ENCODE results near the gene MAGI2. TPM values are rescaled to one million over a fixed set of nuclear protein-coding genes. Genes with fewer than 3 reads are reported as not detected.
"Not testable (repeated sequence)": the region's sequence is repeated elsewhere in the genome, so short reads cannot be mapped to it uniquely, and the experiment has no call there.

MAGI2 gene
- total RNA-seq, 2 experiments from 2014 or later, result 0.09 to 0.19 TPM

- no peaks in the 10 kb centered on the region for H3K36me3 Mint-ChIP-seq
- H3K9me3 Mint-ChIP-seq (ENCODE audit: low read depth), result peaks cover 3% of the 10 kb centered on the region
- H3K27ac Mint-ChIP-seq, result no peak overlapping the region
- CTCF ChIA-PET, result no interaction called here
- H3K4me1 Mint-ChIP-seq, result no peaks in the 10 kb centered on the region
- no peak overlapping the region for H3K4me3 Mint-ChIP-seq
- no peaks in the 10 kb centered on the region for H3K27me3 Mint-ChIP-seq
- ATAC-seq (no peak), DNase-seq (no peak)
Observed at GRCh38 chr7:79036356-79036755, 417.1 kb downstream of the MAGI2 start.

- no peaks in the 10 kb centered on the region for H3K4me1 Mint-ChIP-seq
- no peaks in the 10 kb centered on the region for H3K36me3 Mint-ChIP-seq
- CTCF ChIA-PET, result no interaction called here
- H3K9me3 Mint-ChIP-seq (ENCODE audit: low read depth), result peaks cover 3% of the 10 kb centered on the region
- no peak overlapping the region for H3K4me3 Mint-ChIP-seq
- ATAC-seq (no peak), DNase-seq (no peak)
- no peak overlapping the region for H3K27ac Mint-ChIP-seq
- H3K27me3 Mint-ChIP-seq, result no peaks in the 10 kb centered on the region
Observed at GRCh38 chr7:79035858-79036257, 417.6 kb downstream of the MAGI2 start.

GRCh38 chr7:79034730-79035129, 418.7 kb downstream of the MAGI2 start:
- H3K36me3 Mint-ChIP-seq, result no peaks in the 10 kb centered on the region
- H3K4me3 Mint-ChIP-seq, result no peak overlapping the region
- H3K27me3 Mint-ChIP-seq, result no peaks in the 10 kb centered on the region
- ATAC-seq (no peak), DNase-seq (no peak)
- CTCF ChIA-PET, result no interaction called here
- H3K9me3 Mint-ChIP-seq (ENCODE audit: low read depth), result peaks cover 6% of the 10 kb centered on the region
- H3K4me1 Mint-ChIP-seq, result no peaks in the 10 kb centered on the region
- H3K27ac Mint-ChIP-seq, result no peak overlapping the region

- H3K4me3 Mint-ChIP-seq, CTCF ChIA-PET, DNase-seq, H3K36me3 Mint-ChIP-seq, ATAC-seq, H3K27me3 Mint-ChIP-seq, H3K27ac Mint-ChIP-seq, H3K4me1 Mint-ChIP-seq: not testable (repeated sequence)
- peaks cover 15% of the 10 kb centered on the region for H3K9me3 Mint-ChIP-seq (ENCODE audit: low read depth)
Observed at GRCh38 chr7:79019711-79020110, 433.8 kb downstream of the MAGI2 start.

- DNase-seq (no peak), ATAC-seq (no peak)
- H3K27ac Mint-ChIP-seq, result no peak overlapping the region
- CTCF ChIA-PET, result no interaction called here
- peaks cover 2% of the 10 kb centered on the region for H3K9me3 Mint-ChIP-seq (ENCODE audit: low read depth)
- no peaks in the 10 kb centered on the region for H3K27me3 Mint-ChIP-seq
- H3K4me1 Mint-ChIP-seq, result no peaks in the 10 kb centered on the region
- H3K4me3 Mint-ChIP-seq, result no peak overlapping the region
- H3K36me3 Mint-ChIP-seq, result no peaks in the 10 kb centered on the region
Observed at GRCh38 chr7:79011921-79012320, 441.5 kb downstream of the MAGI2 start.

DNA sequence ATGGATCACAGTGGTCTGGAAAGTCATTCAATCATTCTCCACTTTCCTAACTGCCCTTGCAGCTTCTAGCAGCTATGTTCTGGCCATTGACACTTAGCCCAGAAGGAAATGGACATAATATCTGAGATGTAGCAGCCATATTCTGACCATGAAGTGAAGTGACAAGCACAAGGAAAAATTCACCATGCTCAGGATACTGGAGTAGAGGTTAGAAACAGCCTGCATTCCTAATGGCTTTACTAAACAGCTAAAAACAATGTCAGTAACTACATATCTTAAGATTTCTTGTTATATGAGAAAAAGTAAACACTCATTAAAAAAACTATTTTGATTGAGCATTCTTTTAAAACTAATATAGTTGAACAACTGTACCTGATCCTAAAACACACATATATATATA, 443.8 kb downstream of the MAGI2 start:
- no peaks in the 10 kb centered on the region for H3K27me3 Mint-ChIP-seq
- no peaks in the 10 kb centered on the region for H3K4me1 Mint-ChIP-seq
- no peak overlapping the region for H3K27ac Mint-ChIP-seq
- H3K4me3 Mint-ChIP-seq, result no peak overlapping the region
- CTCF ChIA-PET, result no interaction called here
- DNase-seq, result no peak
- peaks cover 2% of the 10 kb centered on the region for H3K9me3 Mint-ChIP-seq (ENCODE audit: low read depth)
- H3K36me3 Mint-ChIP-seq, result no peaks in the 10 kb centered on the region
- no peak for ATAC-seq

DNA sequence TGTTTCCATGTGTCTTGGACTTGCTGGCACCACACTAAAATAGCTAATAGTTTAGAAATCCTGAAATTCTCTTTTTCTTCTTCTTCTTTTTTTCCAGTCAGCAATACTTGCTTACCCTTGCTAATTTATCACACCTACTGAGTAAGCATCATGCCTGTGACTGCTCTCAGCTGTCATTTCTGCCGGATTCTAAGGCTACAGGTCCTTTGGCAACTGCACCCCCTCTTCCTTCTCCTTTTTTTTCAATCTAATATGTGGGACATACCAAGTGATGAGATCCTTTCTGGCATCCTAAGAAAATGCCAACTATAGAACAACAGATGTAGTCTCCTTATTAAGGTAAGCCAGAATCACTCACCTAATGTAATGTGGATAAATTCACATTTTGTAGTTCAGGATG, 444.7 kb downstream of the MAGI2 start:
- no peaks in the 10 kb centered on the region for H3K27me3 Mint-ChIP-seq
- ATAC-seq (no peak), DNase-seq (no peak)
- H3K4me3 Mint-ChIP-seq, result no peak overlapping the region
- H3K36me3 Mint-ChIP-seq, result no peaks in the 10 kb centered on the region
- no peak overlapping the region for H3K27ac Mint-ChIP-seq
- H3K9me3 Mint-ChIP-seq (ENCODE audit: low read depth), result peaks cover 5% of the 10 kb centered on the region
- CTCF ChIA-PET, result no interaction called here
- no peaks in the 10 kb centered on the region for H3K4me1 Mint-ChIP-seq

DNA sequence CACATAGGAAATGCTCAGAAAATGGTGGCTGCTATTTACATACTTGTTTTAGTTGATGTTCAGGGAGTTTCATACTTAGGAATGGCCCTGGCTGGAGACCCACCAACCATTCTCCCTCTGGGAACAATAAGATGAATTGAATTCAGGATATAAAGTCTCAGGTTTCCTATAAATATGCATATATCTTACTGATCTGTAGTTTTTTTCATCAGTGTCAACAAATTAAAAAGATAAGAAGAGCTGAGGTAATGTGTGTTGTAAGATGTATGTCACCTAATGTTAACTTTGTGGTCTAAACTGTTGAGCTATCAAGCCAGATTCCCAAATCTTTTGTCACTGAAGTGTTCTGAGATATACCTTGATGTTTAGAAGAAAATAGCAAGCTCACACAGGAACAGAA, 457.5 kb downstream of the MAGI2 start:
- H3K36me3 Mint-ChIP-seq, result no peaks in the 10 kb centered on the region
- peaks cover 2% of the 10 kb centered on the region for H3K9me3 Mint-ChIP-seq (ENCODE audit: low read depth)
- ATAC-seq (no peak), DNase-seq (no peak)
- no peaks in the 10 kb centered on the region for H3K27me3 Mint-ChIP-seq
- H3K4me3 Mint-ChIP-seq, result no peak overlapping the region
- H3K4me1 Mint-ChIP-seq, result peaks cover 3% of the 10 kb centered on the region
- CTCF ChIA-PET, result no interaction called here
- H3K27ac Mint-ChIP-seq, result no peak overlapping the region

GRCh38 chr7:78993341-78993740, 460.1 kb downstream of the MAGI2 start:
- H3K27ac Mint-ChIP-seq, result no peak overlapping the region
- H3K27me3 Mint-ChIP-seq, result no peaks in the 10 kb centered on the region
- DNase-seq, result no peak

DNA sequence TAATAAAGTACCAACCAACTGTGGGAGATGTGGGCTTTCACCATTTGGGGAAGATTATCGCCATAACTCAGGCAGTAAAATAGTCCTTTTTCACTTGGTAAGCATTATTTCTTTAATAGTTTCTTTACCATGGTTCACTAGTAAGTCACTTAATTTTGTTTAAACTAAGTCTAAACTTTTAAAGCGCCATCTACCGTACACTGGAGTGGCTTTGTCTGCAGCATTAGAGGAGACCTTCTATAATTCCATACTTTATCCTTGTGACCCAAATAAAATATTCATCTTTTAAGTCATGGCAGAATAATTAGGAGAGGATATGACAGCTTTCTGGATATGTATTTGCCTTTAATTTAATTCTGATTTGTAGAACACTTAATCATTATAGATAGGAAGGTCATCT, 468.0 kb downstream of the MAGI2 start:
- Mint-ChIP-seq H3K36me3 (no peaks in the 10 kb centered on the region), H3K27ac (no peak overlapping the region), H3K9me3 (ENCODE audit: low read depth) (peaks cover 5% of the 10 kb centered on the region), H3K27me3 (no peaks in the 10 kb centered on the region), H3K4me3 (no peak overlapping the region), H3K4me1 (no peaks in the 10 kb centered on the region)
- CTCF ChIA-PET, result no interaction called here
- DNase-seq, result no peak
- ATAC-seq, result no peak

More at GRCh38 chr7:78993341-78993740, 460.1 kb downstream of the MAGI2 start:
- CTCF ChIA-PET, result no interaction called here
- peaks cover 2% of the 10 kb centered on the region for H3K9me3 Mint-ChIP-seq (ENCODE audit: low read depth)
- H3K4me1 Mint-ChIP-seq, result peaks cover 3% of the 10 kb centered on the region
- no peak for ATAC-seq
- H3K4me3 Mint-ChIP-seq, result no peak overlapping the region
- no peaks in the 10 kb centered on the region for H3K36me3 Mint-ChIP-seq

- Mint-ChIP-seq H3K4me3 (no peak overlapping the region), H3K4me1 (no peaks in the 10 kb centered on the region), H3K36me3 (no peaks in the 10 kb centered on the region), H3K27ac (no peak overlapping the region), H3K9me3 (ENCODE audit: low read depth) (peaks cover 5% of the 10 kb centered on the region), H3K27me3 (no peaks in the 10 kb centered on the region)
- CTCF ChIA-PET, result no interaction called here
- DNase-seq (no peak), ATAC-seq (no peak)
Observed at GRCh38 chr7:78983483-78983882, 470.0 kb downstream of the MAGI2 start.

DNA sequence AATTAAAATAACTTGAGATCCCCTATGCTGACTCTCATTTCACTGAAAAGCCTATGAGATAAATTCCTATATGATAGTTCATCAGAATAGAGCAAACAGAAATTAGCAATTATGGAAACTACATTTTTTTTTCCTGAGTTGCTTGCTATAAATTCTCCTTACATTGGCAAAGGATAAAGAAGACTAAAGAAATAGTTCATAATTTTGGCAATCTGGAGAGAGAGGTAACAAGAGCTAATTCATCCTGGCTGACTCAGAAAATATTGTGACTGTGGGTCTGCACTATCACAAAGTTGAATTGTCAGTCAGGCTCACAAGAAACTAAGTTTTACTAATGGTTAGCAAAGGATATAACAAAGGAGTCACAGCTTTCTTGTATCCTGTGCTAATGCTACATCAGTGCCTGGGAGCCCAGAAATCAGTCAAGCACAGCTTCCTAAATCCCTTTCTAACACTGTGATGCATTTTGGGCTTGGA, 483.0 kb downstream of the MAGI2 start:
- Mint-ChIP-seq H3K36me3 (no peaks in the 10 kb centered on the region), H3K9me3 (ENCODE audit: low read depth) (peaks cover 6% of the 10 kb centered on the region), H3K27ac (no peak overlapping the region), H3K4me1 (no peaks in the 10 kb centered on the region), H3K4me3 (no peak overlapping the region), H3K27me3 (no peaks in the 10 kb centered on the region)
- ATAC-seq, result no peak
- CTCF ChIA-PET, result no interaction called here
- DNase-seq, result no peak

- Mint-ChIP-seq H3K4me1 (no peaks in the 10 kb centered on the region), H3K27me3 (no peaks in the 10 kb centered on the region), H3K9me3 (ENCODE audit: low read depth) (peaks cover 6% of the 10 kb centered on the region), H3K27ac (no peak overlapping the region), H3K36me3 (no peaks in the 10 kb centered on the region), H3K4me3 (no peak overlapping the region)
- DNase-seq, result no peak
- no peak for ATAC-seq
- CTCF ChIA-PET, result no interaction called here
Observed at GRCh38 chr7:78968951-78969350, 484.5 kb downstream of the MAGI2 start.

DNA sequence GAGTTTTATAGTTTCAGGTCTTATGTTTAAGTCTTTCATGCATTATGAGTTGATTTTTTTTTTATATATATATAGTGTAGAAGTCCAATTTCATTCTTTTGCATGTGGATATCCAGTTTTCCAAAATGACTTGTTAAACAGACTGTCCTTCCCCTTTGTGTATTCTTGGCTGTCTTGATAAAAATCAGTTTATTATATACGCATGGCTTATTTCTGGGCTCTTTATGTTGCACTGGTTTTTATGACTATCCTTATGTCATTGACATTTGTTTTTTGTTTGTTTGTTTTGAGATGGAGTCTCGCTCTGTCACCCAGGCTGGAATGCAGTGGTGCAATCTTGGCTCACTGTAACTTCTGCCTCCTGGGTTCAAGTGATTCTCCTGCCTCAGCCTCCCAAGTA, 485.9 kb downstream of the MAGI2 start:
- H3K27me3 Mint-ChIP-seq; ATAC-seq; H3K4me3 Mint-ChIP-seq; H3K9me3 Mint-ChIP-seq (ENCODE audit: low read depth); CTCF ChIA-PET; DNase-seq; H3K4me1 Mint-ChIP-seq; H3K27ac Mint-ChIP-seq; H3K36me3 Mint-ChIP-seq: not testable (repeated sequence)

- Mint-ChIP-seq H3K36me3 (no peaks in the 10 kb centered on the region), H3K4me3 (no peak overlapping the region)
- CTCF ChIA-PET, result no interaction called here
Observed at GRCh38 chr7:78967046-78967445, 486.4 kb downstream of the MAGI2 start.

More at GRCh38 chr7:78967046-78967445, 486.4 kb downstream of the MAGI2 start:
- no peaks in the 10 kb centered on the region for H3K27me3 Mint-ChIP-seq
- H3K27ac Mint-ChIP-seq, result no peak overlapping the region
- ATAC-seq (no peak), DNase-seq (no peak)
- H3K9me3 Mint-ChIP-seq (ENCODE audit: low read depth), result peaks cover 6% of the 10 kb centered on the region
- H3K4me1 Mint-ChIP-seq, result no peaks in the 10 kb centered on the region

Data from activated CD8-positive, alpha-beta memory T cell treated with anti-CD3 and anti-CD28 coated beads, Interleukin-2, amount 10 ng/mL, durations not matched to agents 7 days and 5 days (primary cell).